HepG2 (cell line): ENCODE measurements around the gene KIF2C. TPM values are rescaled to one million over a fixed set of nuclear protein-coding genes. Genes with fewer than 3 reads are reported as not detected.

Source experiments
- CCDC6 ChIP-seq: sonication (generic); formaldehyde crosslinking; IDR thresholded peaks from 2 replicates; pipeline ENCODE4 v1.8.1; 2022; ENCODE audit warnings: mild to moderate bottlenecking, missing genetic modification reagents, moderate library complexity
- ETV6 ChIP-seq: sonication (generic); formaldehyde crosslinking; conservative IDR thresholded peaks from 2 replicates; pipeline ENCODE4 v1.4.0; 2020; ENCODE audit warnings: missing genetic modification reagents
- GFI1 ChIP-seq: sonication (generic); formaldehyde crosslinking; IDR thresholded peaks from 2 replicates; pipeline ENCODE4 v1.5.0; 2020; ENCODE audit warnings: missing genetic modification reagents, mild to moderate bottlenecking, borderline replicate concordance
- GTF2F1 ChIP-seq: fragments of 150-350 bp; IDR thresholded peaks from 2 replicates; pipeline ENCODE4 v1.6.1; 2014; ENCODE audit warnings: low read length
- HES4 ChIP-seq: sonication (generic); formaldehyde crosslinking; IDR thresholded peaks from 2 replicates; pipeline ENCODE4 v1.9.0; 2021; ENCODE audit warnings: mild to moderate bottlenecking, missing genetic modification reagents, borderline replicate concordance
- HNF4A ChIP-seq: sonication (generic); formaldehyde crosslinking; IDR thresholded peaks from 2 replicates; pipeline ENCODE4 v1.4.0; 2020; ENCODE audit warnings: missing genetic modification reagents
- HNRNPK ChIP-seq: fragments of 200-400 bp; formaldehyde crosslinking; IDR thresholded peaks from 2 replicates; pipeline ENCODE4 v1.6.1; 2018; ENCODE audit warnings: low read length, low read depth, moderate library complexity, mild to moderate bottlenecking; ENCODE audit not compliant: poor library complexity, severe bottlenecking
- HOXA5 ChIP-seq: sonication (generic); formaldehyde crosslinking; IDR thresholded peaks from 2 replicates; pipeline ENCODE4 v1.4.0; 2020; ENCODE audit warnings: missing genetic modification reagents
- KDM4B ChIP-seq: sonication (generic); formaldehyde crosslinking; IDR thresholded peaks from 2 replicates; pipeline ENCODE4 v1.4.0; 2020; ENCODE audit warnings: missing genetic modification reagents
- NONO ChIP-seq, 2 experiments: fragments of 450-650 bp in 1 of 2; sonication (generic) in 1 of 2; formaldehyde crosslinking in 1 of 2; IDR thresholded peaks in 1 of 2; conservative IDR thresholded peaks in 1 of 2; 2 replicates each; pipeline versions ENCODE4 v1.6.1 to v1.8.0; 2017 to 2022; ENCODE audit warnings: mild to moderate bottlenecking in 1 of 2, missing genetic modification reagents in 1 of 2, moderate library complexity in 1 of 2
- SMAD9 ChIP-seq: sonication (generic); formaldehyde crosslinking; IDR thresholded peaks from 2 replicates; pipeline ENCODE4 v1.5.1; 2020; ENCODE audit warnings: mild to moderate bottlenecking, missing genetic modification reagents
- SRSF9 ChIP-seq: fragments of 200-400 bp; formaldehyde crosslinking; IDR thresholded peaks from 2 replicates; pipeline ENCODE4 v1.6.1; 2018; ENCODE audit warnings: borderline replicate concordance, mild to moderate bottlenecking, low read depth, low read length; ENCODE audit not compliant: insufficient read depth, poor library complexity, severe bottlenecking
- STAG1 ChIP-seq: sonication (generic); formaldehyde crosslinking; IDR thresholded peaks from 2 replicates; pipeline ENCODE4 v1.4.0; 2020; ENCODE audit warnings: missing genetic modification reagents
- ZC3H4 ChIP-seq: sonication (generic); formaldehyde crosslinking; IDR thresholded peaks from 2 replicates; pipeline ENCODE4 v1.4.0; 2020; ENCODE audit warnings: missing genetic modification reagents, borderline replicate concordance
- ZKSCAN1 ChIP-seq: fragments of 150-350 bp; IDR thresholded peaks from 2 replicates; pipeline ENCODE4 v1.6.1; 2014; ENCODE audit warnings: low read length
- ZNF232 ChIP-seq: sonication (generic); formaldehyde crosslinking; IDR thresholded peaks from 2 replicates; pipeline ENCODE4 v1.4.0; 2020; ENCODE audit warnings: missing genetic modification reagents, borderline replicate concordance
- ZNF292 ChIP-seq: sonication (generic); formaldehyde crosslinking; IDR thresholded peaks from 2 replicates; pipeline ENCODE4 v1.8.1; 2022; ENCODE audit warnings: mild to moderate bottlenecking, low read depth, missing genetic modification reagents, borderline replicate concordance
- ZNF335 ChIP-seq: sonication (generic); formaldehyde crosslinking; IDR thresholded peaks from 2 replicates; pipeline ENCODE4 v1.4.0; 2020; ENCODE audit warnings: missing genetic modification reagents
- ZNF337 ChIP-seq: sonication (generic); formaldehyde crosslinking; IDR thresholded peaks from 2 replicates; pipeline ENCODE4 v1.5.1; 2020; ENCODE audit warnings: missing genetic modification reagents, low read depth, mild to moderate bottlenecking, borderline replicate concordance
- ZNF44 ChIP-seq: sonication (generic); formaldehyde crosslinking; IDR thresholded peaks from 2 replicates; pipeline ENCODE4 v1.5.1; 2020; ENCODE audit warnings: mild to moderate bottlenecking, missing genetic modification reagents
- ZNF550 ChIP-seq: sonication (generic); formaldehyde crosslinking; IDR thresholded peaks from 2 replicates; pipeline ENCODE4 v1.4.0; 2020; ENCODE audit warnings: mild to moderate bottlenecking, missing genetic modification reagents, borderline replicate concordance
- ZNF552 ChIP-seq: sonication (generic); formaldehyde crosslinking; IDR thresholded peaks from 2 replicates; pipeline ENCODE4 v1.9.0; 2022; ENCODE audit warnings: missing genetic modification reagents, mild to moderate bottlenecking, borderline replicate concordance
- ZNF775 ChIP-seq: sonication (generic); formaldehyde crosslinking; IDR thresholded peaks from 2 replicates; pipeline ENCODE4 v1.4.0; 2020; ENCODE audit warnings: missing genetic modification reagents, mild to moderate bottlenecking, moderate library complexity, borderline replicate concordance
- polyA plus RNA-seq, 8 experiments: library from polyadenylated mRNA; depleted of rRNA in 3 of 8; stranded (reverse) in 7 of 8; unstranded in 1 of 8; fragments of >200 nt; fragmentation: Illumina TruSeq in 4 of 8; extraction: Trizol in 4 of 8; gene quantifications; 2 replicates each; pipeline versions ENCODE4 v1.2.1 to v1.2.3, GENCODE V29; 2011 to 2016; ENCODE audit warnings: low read depth in 4 of 8, missing spikeins in 1 of 8, mixed read lengths in 1 of 8; ENCODE audit not compliant: insufficient read depth in 1 of 8
- total RNA-seq, 5 experiments: library from RNA; depleted of rRNA; stranded (reverse); fragments of >200 nt; fragmentation: Illumina TruSeq; extraction: Trizol; gene quantifications; 2 replicates each; pipeline ENCODE4 v1.2.3, GENCODE V29; 2016; ENCODE audit warnings: low read depth in 1 of 5
- TF ChIP-seq, protein P1 (sequence below): sonication (generic); formaldehyde crosslinking; IDR thresholded peaks from 2 replicates; pipeline ENCODE4 v1.5.0; 2020; ENCODE audit warnings: missing genetic modification reagents
- TF ChIP-seq, protein P2 (sequence below): IDR thresholded peaks from 2 replicates; pipeline ENCODE4 v1.6.1; 2016; ENCODE audit warnings: low read depth, borderline replicate concordance
- TF ChIP-seq, protein P3 (sequence below): sonication (generic); formaldehyde crosslinking; IDR thresholded peaks from 2 replicates; pipeline ENCODE4 v1.4.0; 2020; ENCODE audit warnings: missing genetic modification reagents, mild to moderate bottlenecking, borderline replicate concordance

Gene KIF2C
- total and polyA plus RNA-seq, 2 of the 13 experiments (the other 11 are each of a cell fraction or from before 2014, with no cell fraction given) = 29.7 to 53.7 TPM

DNA sequence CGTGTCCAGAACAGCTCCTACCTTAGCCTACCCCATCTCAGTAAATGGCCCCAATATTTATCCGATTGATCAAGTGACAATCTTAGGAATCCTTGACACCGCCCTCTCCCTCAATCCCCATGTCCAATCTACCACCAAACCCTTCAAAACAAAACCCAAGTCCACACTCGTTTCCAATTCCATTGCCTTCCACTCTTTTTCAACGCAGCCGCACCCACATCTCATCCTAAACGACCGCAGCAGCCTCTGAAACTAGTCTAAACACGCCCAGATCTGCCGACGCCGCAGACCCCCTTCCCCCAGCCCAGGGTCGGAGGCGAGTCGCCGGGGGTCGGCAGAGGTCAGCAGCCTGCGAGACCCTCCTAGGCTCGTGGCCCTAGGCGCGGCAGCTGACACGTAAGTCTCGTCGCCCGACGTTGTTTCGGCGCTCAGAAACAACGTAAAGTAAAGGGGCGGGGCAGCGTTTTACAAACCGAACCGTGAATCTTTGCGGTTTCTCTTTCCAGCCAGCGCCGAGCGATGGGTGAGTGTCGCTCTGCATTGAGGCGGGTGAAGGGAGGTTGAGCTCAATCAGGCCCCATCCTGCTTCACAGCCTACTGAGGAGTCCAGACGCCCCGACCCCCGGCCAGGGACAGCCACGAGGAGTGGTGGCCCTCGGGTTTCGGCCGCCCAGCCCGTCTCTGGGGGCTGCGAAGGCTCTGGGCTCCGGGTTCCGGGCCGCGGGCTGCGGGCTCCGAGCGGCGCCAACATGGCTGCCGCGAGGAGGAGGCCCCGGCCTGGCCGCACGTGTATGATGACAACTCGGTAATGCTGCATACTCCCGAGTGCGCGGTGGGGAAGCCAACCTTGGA is 35.7 kb downstream of the KIF2C start, which contains the start of gene RPS8 (continued):
- TF ChIP-seq ZNF232 (CRISPR knock-in tag) (peak; percentile 67; the same call in 1 of the 2 replicates), HNF4A (peak; percentile 28), ETV6 (CRISPR knock-in tag) (no peak; the same call in 1 of the 2 replicates), ZKSCAN1 (peak; percentile 45; the same call in 1 of the 2 replicates), GTF2F1 (peak; percentile 76; the same call in 1 of the 2 replicates), ZNF552 (no peak), KDM4B (CRISPR knock-in tag) (no peak; the same call in 1 of the 2 replicates), ZNF550 (CRISPR knock-in tag) (no peak), SMAD9 (no peak), ZNF335 (CRISPR knock-in tag) (peak; percentile 79), CCDC6 (peak; percentile 89; the same call in 1 of the 2 replicates), ZNF775 (CRISPR knock-in tag) (peak; percentile 31; the same call in 1 of the 2 replicates), HOXA5 (CRISPR knock-in tag) (peak; percentile 68; the same call in 1 of the 2 replicates), ZNF337 (no peak; the same call in 1 of the 2 replicates), SRSF9 (no peak), ZNF292 (no peak), GFI1 (CRISPR knock-in tag) (peak; percentile 78; the same call in 1 of the 2 replicates), ZNF44 (no peak), STAG1 (CRISPR knock-in tag) (no peak), NONO (IDR thresholded peaks at IDR 0.05) (no peak), NONO (CRISPR knock-in tag; conservative IDR thresholded peaks at IDR 0.05) (peak; percentile 88), HES4 (CRISPR knock-in tag) (peak; percentile 80; the same call in 1 of the 2 replicates), ZC3H4 (no peak), HNRNPK (no peak)
- TF ChIP-seq, protein P1, sequence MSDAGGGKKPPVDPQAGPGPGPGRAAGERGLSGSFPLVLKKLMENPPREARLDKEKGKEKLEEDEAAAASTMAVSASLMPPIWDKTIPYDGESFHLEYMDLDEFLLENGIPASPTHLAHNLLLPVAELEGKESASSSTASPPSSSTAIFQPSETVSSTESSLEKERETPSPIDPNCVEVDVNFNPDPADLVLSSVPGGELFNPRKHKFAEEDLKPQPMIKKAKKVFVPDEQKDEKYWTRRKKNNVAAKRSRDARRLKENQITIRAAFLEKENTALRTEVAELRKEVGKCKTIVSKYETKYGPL (CRISPR knock-in tag) = peak; percentile 74
- TF ChIP-seq, protein P2, sequence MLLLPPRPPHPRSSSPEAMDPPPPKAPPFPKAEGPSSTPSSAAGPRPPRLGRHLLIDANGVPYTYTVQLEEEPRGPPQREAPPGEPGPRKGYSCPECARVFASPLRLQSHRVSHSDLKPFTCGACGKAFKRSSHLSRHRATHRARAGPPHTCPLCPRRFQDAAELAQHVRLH = 0 out of 2 replicates have a peak, but pooled peaks have one; percentile 39
- TF ChIP-seq, protein P3, sequence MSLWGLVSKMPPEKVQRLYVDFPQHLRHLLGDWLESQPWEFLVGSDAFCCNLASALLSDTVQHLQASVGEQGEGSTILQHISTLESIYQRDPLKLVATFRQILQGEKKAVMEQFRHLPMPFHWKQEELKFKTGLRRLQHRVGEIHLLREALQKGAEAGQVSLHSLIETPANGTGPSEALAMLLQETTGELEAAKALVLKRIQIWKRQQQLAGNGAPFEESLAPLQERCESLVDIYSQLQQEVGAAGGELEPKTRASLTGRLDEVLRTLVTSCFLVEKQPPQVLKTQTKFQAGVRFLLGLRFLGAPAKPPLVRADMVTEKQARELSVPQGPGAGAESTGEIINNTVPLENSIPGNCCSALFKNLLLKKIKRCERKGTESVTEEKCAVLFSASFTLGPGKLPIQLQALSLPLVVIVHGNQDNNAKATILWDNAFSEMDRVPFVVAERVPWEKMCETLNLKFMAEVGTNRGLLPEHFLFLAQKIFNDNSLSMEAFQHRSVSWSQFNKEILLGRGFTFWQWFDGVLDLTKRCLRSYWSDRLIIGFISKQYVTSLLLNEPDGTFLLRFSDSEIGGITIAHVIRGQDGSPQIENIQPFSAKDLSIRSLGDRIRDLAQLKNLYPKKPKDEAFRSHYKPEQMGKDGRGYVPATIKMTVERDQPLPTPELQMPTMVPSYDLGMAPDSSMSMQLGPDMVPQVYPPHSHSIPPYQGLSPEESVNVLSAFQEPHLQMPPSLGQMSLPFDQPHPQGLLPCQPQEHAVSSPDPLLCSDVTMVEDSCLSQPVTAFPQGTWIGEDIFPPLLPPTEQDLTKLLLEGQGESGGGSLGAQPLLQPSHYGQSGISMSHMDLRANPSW (CRISPR knock-in tag) = peak; percentile 57; the same call in 1 of the 2 replicates
